G401 (cell line): ENCODE data around the gene SYNPO. TPM values are rescaled to one million over a fixed set of nuclear protein-coding genes. Genes with fewer than 3 reads are reported as not detected.

Experiments
- DNase-seq: peaks from one replicate; pipeline ENCODE4 v3.0.0-alpha.2; 2015; ENCODE audit warnings: low spot score
- in situ Hi-C: cut with HindIII; loops from 2 replicates; pipeline ENCODE4 v1.10.0; 2016; ENCODE audit warnings: low sequenced_read_pairs, mixed read lengths
- total RNA-seq: library from RNA; depleted of rRNA; stranded (reverse); fragments of >200 nt; shearing (Covaris generic); gene quantifications from 2 replicates; pipeline ENCODE4 v1.2.3, GENCODE V29; 2014; rRNA removed

Gene SYNPO
- 2.7 and 3.6 TPM in 2 replicates for total RNA-seq

- in situ Hi-C loops, result no loop called here
- DNase-seq, result no peak
Observed at GRCh38 chr5:150640311-150641005, at the start of gene SYNPO. Gene SYNPO (plus strand): TSS chr5:150640660. CDS start chr5:150648276, 7,616 bp downstream.

- no peak for DNase-seq
- in situ Hi-C loops, result no loop called here
Observed at GRCh38 chr5:150590979-150591695, 49.3 kb upstream of the SYNPO start.

- DNase-seq, result no peak
- in situ Hi-C loops, result no loop called here
Observed at GRCh38 chr5:150593593-150593992, 46.9 kb upstream of the SYNPO start.

GRCh38 chr5:150593996-150594395 is 46.5 kb upstream of the SYNPO start:
- in situ Hi-C loops, result no loop called here
- DNase-seq, result no peak

- no peak for DNase-seq
- in situ Hi-C loops, result no loop called here
Observed at GRCh38 chr5:150595466-150596031, 44.9 kb upstream of the SYNPO start.

GRCh38 chr5:150596313-150596712 is 44.1 kb upstream of the SYNPO start:
- no peak for DNase-seq
- in situ Hi-C loops, result no loop called here

- DNase-seq, result no peak
- in situ Hi-C loops, result no loop called here
Observed at GRCh38 chr5:150596826-150597225, 43.6 kb upstream of the SYNPO start.

GRCh38 chr5:150598006-150598405 is 42.5 kb upstream of the SYNPO start:
- no peak for DNase-seq
- in situ Hi-C loops, result no loop called here

- in situ Hi-C loops, result no loop called here
- no peak for DNase-seq
Observed at GRCh38 chr5:150598821-150599273, 41.6 kb upstream of the SYNPO start.

- in situ Hi-C loops, result no loop called here
- DNase-seq, result no peak
Observed at GRCh38 chr5:150599281-150599680, 41.2 kb upstream of the SYNPO start.

GRCh38 chr5:150599917-150600511 is 40.4 kb upstream of the SYNPO start:
- in situ Hi-C loops, result no loop called here
- no peak for DNase-seq

GRCh38 chr5:150600616-150601490 is 39.6 kb upstream of the SYNPO start:
- DNase-seq, result no peak
- in situ Hi-C loops, result no loop called here

- DNase-seq, result no peak
- in situ Hi-C loops, result no loop called here
Observed at GRCh38 chr5:150601491-150602345, 38.7 kb upstream of the SYNPO start.

- no peak for DNase-seq
- in situ Hi-C loops, result no loop called here
Observed at GRCh38 chr5:150603052-150603451, 37.4 kb upstream of the SYNPO start.

- in situ Hi-C loops, result no loop called here
- DNase-seq, result no peak
Observed at GRCh38 chr5:150603491-150603890, 37.0 kb upstream of the SYNPO start.

- in situ Hi-C loops, result no loop called here
- DNase-seq, result no peak
Observed at GRCh38 chr5:150604010-150604409, 36.5 kb upstream of the SYNPO start.

- no peak for DNase-seq
Observed at GRCh38 chr5:150604894-150605440, 35.5 kb upstream of the SYNPO start.

GRCh38 chr5:150605546-150605945 is 34.9 kb upstream of the SYNPO start:
- no peak for DNase-seq
- in situ Hi-C loops, result no loop called here

More at GRCh38 chr5:150604894-150605440, 35.5 kb upstream of the SYNPO start:
- in situ Hi-C loops, result no loop called here
